GM12878 (cell line): ENCODE data around the gene ZMYND15. TPM values are rescaled to one million over a fixed set of nuclear protein-coding genes. Genes with fewer than 3 reads are reported as not detected.

Experiments used
- ATAC-seq: fragments of 200-7000 bp; cut with Tn5 transposase; 3 replicates; pipeline ENCODE4 v1.9.1; 2020; ENCODE audit warnings: mild to moderate bottlenecking, moderate library complexity
- BruUV-seq: library from RNA; stranded (reverse); fragments of 400-500 nt; replicated peaks from 2 replicates; lab custom pipeline; 2021; lab: Mats Ljungman, UMichigan
- CTCF ChIA-PET: fragments of 300-600 bp; sonication (Branson Sonifier 250); formaldehyde crosslinking; extraction: SDS; loops from one replicate; lab custom pipeline; 2021; ENCODE audit warnings: inconsistent platforms; lab: Yijun Ruan, JAX
- POLR2A ChIA-PET: fragments of 350-600 bp; formaldehyde crosslinking; extraction: SDS; loops from one replicate; lab custom pipeline; 2021; ENCODE audit warnings: inconsistent platforms; lab: Charles Lee
- RAD21 ChIA-PET: fragments of 300-600 bp; sonication (Branson Sonifier 250); formaldehyde crosslinking; loops from one replicate; lab custom pipeline; 2023; ENCODE audit warnings: antibody characterized with exemption; ENCODE audit not compliant: unreplicated experiment; lab: Charles Lee
- SMC1A ChIA-PET: fragments of 300-600 bp; sonication (Branson Sonifier 250); formaldehyde crosslinking; loops from one replicate; lab custom pipeline; 2023; ENCODE audit not compliant: unreplicated experiment, uncharacterized antibody; lab: Charles Lee
- DNase-seq: peaks from one replicate; pipeline ENCODE4 v3.0.0-alpha.2; 2011; ENCODE audit warnings: low read depth, low spot score
- FAIRE-seq: peaks from 3 replicates; lab custom pipeline; 2011; peaks lifted over from hg19 to GRCh38; lab: Jason Lieb, UNC
- H2AFZ ChIP-seq: 2 replicates; pipeline ENCODE4 v1.6.0; 2011; ENCODE audit warnings: low read depth, low read length, control low read depth; ENCODE audit not compliant: control insufficient read depth
- H3K27ac ChIP-seq: 2 replicates; pipeline ENCODE4 v1.5.1; 2011; ENCODE audit warnings: control low read depth; ENCODE audit not compliant: control insufficient read depth, insufficient read depth
- H3K27me3 ChIP-seq, 2 experiments: replicated peaks in 1 of 2; 2 replicates each; pipeline versions ENCODE4 v1.6.0 to v1.6.1; 2011; ENCODE audit warnings: low read length in 1 of 2; ENCODE audit not compliant: control insufficient read depth in 2 of 2, insufficient read depth in 2 of 2
- H3K36me3 ChIP-seq, 2 experiments: 2 replicates each; pipeline ENCODE4 v1.5.1; 2011; ENCODE audit warnings: low read length in 1 of 2; ENCODE audit not compliant: control insufficient read depth in 2 of 2, insufficient read depth in 2 of 2
- H3K4me1 ChIP-seq: 2 replicates; pipeline ENCODE4 v1.6.1; 2011; ENCODE audit warnings: mild to moderate bottlenecking, low read length, moderate library complexity, mixed read lengths; ENCODE audit not compliant: control insufficient read depth, insufficient read depth
- H3K4me2 ChIP-seq: 2 replicates; pipeline ENCODE4 v1.6.0; 2011; ENCODE audit warnings: control low read depth; ENCODE audit not compliant: control insufficient read depth, insufficient read depth
- H3K4me3 ChIP-seq: fragments of 200-600 bp; sonication (generic); 2 replicates; pipeline ENCODE4 v1.5.1; 2016
- H3K79me2 ChIP-seq: 2 replicates; pipeline ENCODE4 v1.6.0; 2011; ENCODE audit warnings: low read length; ENCODE audit not compliant: control insufficient read depth, insufficient read depth
- H3K9ac ChIP-seq: 2 replicates; pipeline ENCODE4 v1.8.0; 2011; ENCODE audit warnings: low read length, control low read depth, mixed read lengths; ENCODE audit not compliant: control insufficient read depth, insufficient read depth
- H3K9me3 ChIP-seq: replicated peaks from 3 replicates; pipeline ENCODE4 v1.5.1; 2011; ENCODE audit warnings: mild to moderate bottlenecking, low read length; ENCODE audit not compliant: control insufficient read depth, insufficient read depth
- H4K20me1 ChIP-seq: 2 replicates; pipeline ENCODE4 v1.6.0; 2011; ENCODE audit not compliant: control insufficient read depth, insufficient read depth
- BCLAF1 ChIP-seq: fragments of 450-650 bp; IDR thresholded peaks from 2 replicates; pipeline ENCODE4 v1.6.1; 2017; ENCODE audit warnings: antibody characterized with exemption, mild to moderate bottlenecking, moderate library complexity
- BRCA1 ChIP-seq: IDR thresholded peaks from 2 replicates; pipeline ENCODE4 v1.6.1; 2011; ENCODE audit warnings: low read depth, low read length, improper control_type of control experiment
- DPF2 ChIP-seq: fragments of 450-650 bp; IDR thresholded peaks from 2 replicates; pipeline ENCODE4 v1.6.1; 2017; ENCODE audit warnings: mild to moderate bottlenecking
- FOXK2 ChIP-seq: fragments of 450-650 bp; IDR thresholded peaks from 2 replicates; pipeline ENCODE4 v1.6.1; 2017; ENCODE audit warnings: mild to moderate bottlenecking, moderate library complexity
- MYC ChIP-seq: IDR thresholded peaks from 2 replicates; pipeline ENCODE4 v1.6.1; 2011; ENCODE audit warnings: mild to moderate bottlenecking, low read length, moderate library complexity, inconsistent platforms; ENCODE audit not compliant: insufficient read depth, insufficient replicate concordance, insufficient read length, severe bottlenecking
- NFYB ChIP-seq: IDR thresholded peaks from 2 replicates; pipeline ENCODE4 v1.6.1; 2011; ENCODE audit warnings: low read depth, mild to moderate bottlenecking, low read length, improper control_type of control experiment, moderate library complexity; ENCODE audit not compliant: insufficient read depth
- PKNOX1 ChIP-seq: fragments of 450-650 bp; IDR thresholded peaks from 2 replicates; pipeline ENCODE4 v1.6.1; 2016; ENCODE audit warnings: mild to moderate bottlenecking
- POU2F2 ChIP-seq: IDR thresholded peaks from 3 replicates; pipeline ENCODE4 v1.6.1; 2011; ENCODE audit warnings: low read depth, mild to moderate bottlenecking, low read length, borderline replicate concordance
- RAD51 ChIP-seq: fragments of 450-650 bp; IDR thresholded peaks from 2 replicates; pipeline ENCODE4 v1.6.1; 2016; ENCODE audit warnings: moderate library complexity, mild to moderate bottlenecking, inconsistent platforms
- RFX5 ChIP-seq: IDR thresholded peaks from 2 replicates; pipeline ENCODE4 v1.6.1; 2011; ENCODE audit warnings: low read depth, low read length, improper control_type of control experiment
- RUNX3 ChIP-seq: IDR thresholded peaks from 2 replicates; pipeline ENCODE4 v1.6.1; 2012; ENCODE audit warnings: low read length, inconsistent platforms
- TARDBP ChIP-seq: IDR thresholded peaks from 2 replicates; pipeline ENCODE4 v1.6.1; 2016; ENCODE audit warnings: borderline replicate concordance
- ZBTB33 ChIP-seq: fragments of 450-650 bp; IDR thresholded peaks from 2 replicates; pipeline ENCODE4 v1.6.1; 2017; ENCODE audit warnings: mild to moderate bottlenecking
- WGBS: methylation state at CpG from one replicate; pipeline ENCODE4 v1.1.6; 2016; ENCODE audit warnings: low lambda C conversion rate; ENCODE audit not compliant: insufficient replicate concordance, insufficient coverage; ENCODE audit errors: missing lambda C conversion rate; 5-methylcytosine and 5-hydroxymethylcytosine counted together
- in situ Hi-C: fragments of 300-500 bp; cut with MboI; formaldehyde crosslinking; loops from 9 replicates; pipeline ENCODE4 v1.14.3; 2018; ENCODE audit warnings: mixed read lengths
- intact Hi-C: fragments of 100-400 bp; cut with micrococcal nuclease; formaldehyde crosslinking; loops from one replicate; pipeline ENCODE4 v1.14.2; 2022; ENCODE audit not compliant: unreplicated experiment
- polyA plus RNA-seq, 11 experiments: library from polyadenylated mRNA; depleted of rRNA in 4 of 11; unstranded in 6 of 11; stranded (reverse) in 5 of 11; fragments of >200 nt; fragmentation: Nextera tagmentation in 4 of 11; fragmentation: Illumina TruSeq in 1 of 11; extraction: Ambion mirVana in 4 of 11; extraction: Trizol in 1 of 11; gene quantifications; 1 replicate in 1 of 11; 2 replicates in 10 of 11; pipeline versions ENCODE4 v1.2.1 to v1.2.3, GENCODE V29; 2011 to 2016; ENCODE audit warnings: inconsistent platforms in 2 of 11, missing spikeins in 2 of 11, low read depth in 1 of 11
- total RNA-seq, 4 experiments: library from RNA; depleted of rRNA in 3 of 4; stranded (reverse); fragments of >200 nt in 3 of 4; fragmentation: Illumina TruSeq in 1 of 4; extraction: Trizol in 1 of 4; gene quantifications; 2 replicates each; pipeline versions ENCODE4 v1.2.1 to v1.2.3, GENCODE V29; 2013 to 2021

The ZMYND15 gene
- total and polyA plus RNA-seq, 10 of the 15 experiments (the other 5 are each of a cell fraction or from before 2014, with no cell fraction given), result 0.03 to 0.17 (median 0.06) TPM; not detected in 4

GRCh38 chr17:4708436-4708835, 31.2 kb upstream of the ZMYND15 start (continued):
- TF ChIP-seq NFYB (peak; percentile 90), MYC (no peak), RUNX3 (peak; percentile 9; the same call in 1 of the 2 replicates), FOXK2 (no peak)
- TF ChIP-seq, all 136 proteins: peak for 5

- ChIA-PET POLR2A (interaction anchor here (0.9 to 3.9 kb wide), 5 partner anchors 9 to 174 kb away, joined by 3 to 23 read pairs (median 6); partner anchors contain the start of gene MED11), CTCF (interaction anchor here (0.7 to 2.5 kb wide), 16 partner anchors 9 to 199 kb away, joined by 3 to 12 read pairs (median 4); partner anchors contain the start of gene CHRNE), SMC1A (interaction anchor here (0.8 to 2.8 kb wide), 8 partner anchors 10 to 289 kb away, joined by 3 to 11 read pairs (median 4); partner anchors contain the start of genes CHRNE and MED11), RAD21 (interaction anchor here (0.6 to 1.7 kb wide), 23 partner anchors 9 to 494 kb away, joined by 3 to 14 read pairs (median 3); partner anchors contain the start of genes CHRNE, GLTPD2, MED11 and MINK1)
- under 1% methylated on average over 41 of the region's 67 CpGs for WGBS
- intact Hi-C loops, result loop anchor here (1.0 to 5.0 kb wide), 3 partner anchors 21 to 179 kb away; partner anchors contain the start of genes GLTPD2, MED11 and VMO1
- DNase-seq (peak; percentile 94), ATAC-seq (peak; percentile 91), FAIRE-seq (peak; percentile 81)
- H3K9me3 ChIP-seq, result no peaks in the 10 kb centered on the region; the same call in 2 of the 3 replicates
- no TSS peak for BruUV-seq
- in situ Hi-C loops, result loop anchor here (5.0 kb wide), 1 partner anchor 172 kb away; no protein-coding TSS in a partner anchor
- no peaks in the 10 kb centered on the region; a peak in 1 of 4 replicates for H3K36me3 ChIP-seq
- peaks cover 26% of the 10 kb centered on the region for H3K4me1 ChIP-seq
- peak within 1 kb of the TSS; percentile 66 for H3K27ac ChIP-seq
- H3K4me3 ChIP-seq, result peak within 1 kb of the TSS; percentile 80
- no peaks in the 10 kb centered on the region for H3K27me3 ChIP-seq
- peak within 1 kb of the TSS; percentile 84 for H2AFZ ChIP-seq
- H3K9ac ChIP-seq, result peak within 1 kb of the TSS; percentile 85
- H3K4me2 ChIP-seq, result peak within 1 kb of the TSS; percentile 96
- peaks cover 19% of the 10 kb centered on the region for H3K79me2 ChIP-seq
- no peaks in the 10 kb centered on the region for H4K20me1 ChIP-seq
- TF ChIP-seq POU2F2 (no peak; the same call in 2 of the 3 replicates), ZBTB33 (no peak), TARDBP (no peak), DPF2 (peak; percentile 45), MYC (peak; percentile 55), RAD51 (0 out of 2 replicates have a peak, but pooled peaks have one; percentile 13), PKNOX1 (peak; percentile 57), RFX5 (0 out of 2 replicates have a peak, but pooled peaks have one; percentile 7), BCLAF1 (no peak), BRCA1 (no peak), NFYB (peak; percentile 86)
Measured at GRCh38 chr17:4709794-4710692, 29.6 kb upstream of the ZMYND15 start, which contains the start of gene ARRB2. Gene ARRB2, plus strand, starts transcription at chr17:4710632. Its CDS starts 90 bp downstream, at chr17:4710722.
